Adrenal gland (tissue), 12 donors: ENCODE data around the gene ENPP1. TPM values are rescaled to one million over a fixed set of nuclear protein-coding genes. Genes with fewer than 3 reads are reported as not detected.

Experiments used
- DNase-seq, 7 donors: peaks; one replicate each; pipeline ENCODE4 v3.0.0-alpha.2; 2019 to 2020
- H3K27ac ChIP-seq, 5 donors: fragments of 200-600 bp; sonication (generic) in 4 of 5; 1 replicate in 3 of 5; 2 replicates in 2 of 5; pipeline versions ENCODE4 v1.5.1 to v1.8.0; 2016 to 2020; ENCODE audit warnings: mild to moderate bottlenecking in 1 of 5
- H3K27me3 ChIP-seq: fragments of 200-600 bp; 2 replicates; pipeline ENCODE4 v1.8.0; 2021
- H3K36me3 ChIP-seq, 2 donors: fragments of 200-600 bp; replicated peaks in 1 of 2; 1 replicate in 1 of 2; 2 replicates in 1 of 2; pipeline versions ENCODE4 v1.5.1 to v1.8.0; 2018 to 2022
- H3K4me1 ChIP-seq, 2 donors: fragments of 200-600 bp; replicated peaks in 1 of 2; 1 replicate in 1 of 2; 2 replicates in 1 of 2; pipeline versions ENCODE4 v1.5.1 to v1.8.0; 2018 to 2021
- H3K4me3 ChIP-seq, 4 donors: fragments of 200-600 bp; sonication (generic) in 3 of 4; one replicate each; pipeline ENCODE4 v1.5.1; 2016 to 2018
- H3K9me3 ChIP-seq, 3 donors: fragments of 200-600 bp; sonication (generic) in 1 of 3; replicated peaks in 1 of 3; 1 replicate in 2 of 3; 2 replicates in 1 of 3; pipeline versions ENCODE4 v1.5.1 to v1.8.0; 2016 to 2021
- CTCF ChIP-seq, 6 experiments: fragments of 450-650 bp in 4 of 6; fragments of 200-600 bp in 2 of 6; sonication (generic) in 1 of 6; IDR thresholded peaks; 1 replicate in 5 of 6; 2 replicates in 1 of 6; pipeline versions ENCODE4 v1.5.1 to v1.8.0; 2016 to 2021; ENCODE audit warnings: antibody characterized with exemption in 6 of 6, mild to moderate bottlenecking in 2 of 6, moderate library complexity in 1 of 6
- POLR2A ChIP-seq, 2 donors: fragments of 450-650 bp; IDR thresholded peaks; one replicate each; pipeline ENCODE4 v1.6.1; 2017; ENCODE audit warnings: antibody characterized with exemption in 2 of 2, mild to moderate bottlenecking in 2 of 2, moderate library complexity in 1 of 2
- WGBS, 4 donors: extraction: QIAGEN DNeasy Blood & Tissue Kit in 2 of 4; methylation state at CpG; one replicate each; pipeline versions ENCODE4 v1.1.5 to v1.1.7; 2013 to 2017; 5-methylcytosine and 5-hydroxymethylcytosine counted together
- intact Hi-C, 2 donors: fragments of 100-400 bp; cut with DNase I; formaldehyde crosslinking; loops; one replicate each; pipeline versions ENCODE4 v1.14.1 to v1.15.0; 2022 to 2023
- polyA plus RNA-seq, 3 donors: library from polyadenylated mRNA; stranded (reverse); fragments of 200-250 nt in 2 of 3; fragments of 350-450 nt in 1 of 3; fragmentation: Illumina TruSeq in 1 of 3; extraction: RNeasy Lipid Tissue Mini Kit (QIAGEN cat#74804) in 1 of 3; gene quantifications; one replicate each; pipeline ENCODE4 v1.2.3, GENCODE V29; 2013 to 2014
- total RNA-seq, 9 donors: library from RNA; depleted of rRNA in 4 of 9; stranded (reverse); fragments of >200 nt in 4 of 9; fragments of 120-200 nt in 1 of 9; fragmentation: NEBNext Ultra II Directional in 1 of 9; extraction: Animal tissue kit (Norgen Biotek cat#: 25700) in 1 of 9; gene quantifications; one replicate each; pipeline versions ENCODE4 v1.1.0 to v1.2.4, GENCODE V29; 2013 to 2023
- donor health status: healthy with polysubstance abuse.
- donor health status: Bipolar disorder and iron deficiency.
- donor health status: DM: yes; HTN: yes; CAD: no.
- donor health status: DM: no; HTN: no; CAD: no.
- donor health status: DM: no; HTN: no; CAD: no.
- donor health status: DM: yes; HTN: yes; CAD: no.

The ENPP1 gene
- total and polyA plus RNA-seq, 12 donors, result 2.1 to 44.7 (median 9.5) TPM

DNA sequence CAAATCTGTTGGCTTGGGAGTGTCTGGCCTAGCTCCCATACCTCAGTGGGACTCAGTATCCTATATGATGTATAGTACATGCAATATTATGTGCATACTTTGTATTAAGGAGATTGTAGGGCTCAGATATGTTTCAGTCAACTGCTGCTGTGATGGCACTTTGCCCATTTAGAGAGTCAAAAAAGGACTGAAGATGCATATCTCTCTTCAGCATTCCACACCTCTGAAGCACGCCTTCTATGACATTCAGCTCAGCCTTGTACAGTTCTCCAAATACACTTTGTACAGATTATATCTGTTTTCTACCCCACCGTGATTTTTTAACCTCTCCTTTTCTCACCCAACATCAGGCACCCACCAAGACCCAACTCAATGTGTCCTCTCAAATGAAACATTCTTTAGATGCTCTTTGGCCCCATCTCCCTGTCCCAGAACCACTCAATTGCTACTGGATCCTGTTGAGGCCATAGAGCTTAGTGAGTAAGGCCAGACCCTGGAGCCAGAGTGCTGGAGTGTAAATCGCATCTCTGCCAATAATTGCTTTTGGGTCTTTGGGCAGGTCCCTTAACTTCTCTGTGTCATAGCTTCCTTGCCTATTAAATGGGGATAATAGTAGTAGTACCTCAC lies 15.6 kb downstream of the ENPP1 start:
- no peak overlapping the region for H3K27ac ChIP-seq
- H3K9me3 ChIP-seq, result no peaks in the 10 kb centered on the region
- 82 to 91% (median 87%) methylated on average over 3 of the region's 3 CpGs for WGBS, 4 donors
- no peak for DNase-seq
- H3K4me1 ChIP-seq, result peaks cover 0 to 5% of the 10 kb centered on the region in 2 donors
- TF ChIP-seq POLR2A (IDR thresholded peaks at IDR 0.05) (no peak), CTCF (IDR thresholded peaks at IDR 0.05) (no peak)
- intact Hi-C loops, result no loop called here
- no peak overlapping the region for H3K4me3 ChIP-seq
- no peaks in the 10 kb centered on the region for H3K36me3 ChIP-seq
- H3K27me3 ChIP-seq, result no peaks in the 10 kb centered on the region

DNA sequence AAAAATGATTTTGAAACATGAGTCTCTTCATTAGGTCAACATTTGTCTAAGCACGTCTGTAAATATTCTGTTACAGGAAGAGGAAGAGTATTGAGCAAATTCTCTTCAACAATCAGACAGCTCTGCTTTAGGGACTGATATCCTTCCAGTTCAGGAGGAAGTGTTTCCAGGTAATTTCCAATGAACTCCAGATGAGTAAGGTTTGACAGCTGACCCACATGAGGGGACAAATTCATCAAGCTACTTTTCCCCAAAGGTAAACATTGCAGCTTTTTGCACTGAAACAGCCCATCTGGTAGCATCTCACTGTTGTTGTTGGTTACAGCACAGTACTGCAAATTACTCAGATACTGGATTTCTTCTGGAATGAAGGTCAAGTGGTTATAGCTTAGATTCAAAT lies 18.1 kb downstream of the ENPP1 start:
- WGBS, 4 donors, result 22 to 40% (median 30%) methylated on average over 1 of the region's 1 CpG
- TF ChIP-seq CTCF (IDR thresholded peaks at IDR 0.05) (no peak), POLR2A (IDR thresholded peaks at IDR 0.05) (no peak)
- intact Hi-C loops, result no loop called here

DNA sequence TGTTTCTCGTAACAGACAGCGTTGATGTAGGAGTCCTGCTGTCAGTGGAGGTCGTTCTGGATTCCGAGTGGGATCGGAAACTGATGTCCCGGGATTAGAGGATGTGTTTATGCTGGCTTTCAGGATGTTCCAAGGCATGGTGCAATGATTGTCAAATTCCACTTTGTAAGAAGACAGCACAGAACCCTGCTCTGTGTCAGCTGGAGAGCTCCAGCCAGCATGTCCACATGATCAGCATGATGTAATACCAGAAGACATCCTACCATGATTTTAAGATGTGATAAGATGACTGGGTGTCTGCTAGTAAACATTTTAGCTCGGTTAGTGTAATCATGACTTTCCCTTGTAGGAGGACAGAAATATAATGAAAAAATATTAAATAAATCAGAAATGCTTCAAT lies 20.3 kb downstream of the ENPP1 start:
- no peaks in the 10 kb centered on the region for H3K9me3 ChIP-seq
- peak in 2 of 7 donors; percentile 13 to 63 for DNase-seq
- no peaks in the 10 kb centered on the region for H3K27me3 ChIP-seq
- peaks cover 3 to 14% of the 10 kb centered on the region in 2 donors for H3K4me1 ChIP-seq
- no peak overlapping the region for H3K4me3 ChIP-seq
- TF ChIP-seq POLR2A (IDR thresholded peaks at IDR 0.05) (no peak), CTCF (IDR thresholded peaks at IDR 0.05) (no peak)
- intact Hi-C loops, result no loop called here
- H3K27ac ChIP-seq, result peak overlapping the region in 2 of 5 donors; percentile 45 to 60
- WGBS, 4 donors, result 77 to 87% (median 82%) methylated on average over 7 of the region's 7 CpGs
- H3K36me3 ChIP-seq, result no peaks in the 10 kb centered on the region

More for the DNA sequence above, 18.1 kb downstream of the ENPP1 start:
- no peak overlapping the region for H3K4me3 ChIP-seq
- no peaks in the 10 kb centered on the region for H3K36me3 ChIP-seq
- H3K27ac ChIP-seq, result no peak overlapping the region
- no peaks in the 10 kb centered on the region for H3K27me3 ChIP-seq
- DNase-seq, result no peak
- peaks cover 0 to 5% of the 10 kb centered on the region in 2 donors for H3K4me1 ChIP-seq
- H3K9me3 ChIP-seq, result no peaks in the 10 kb centered on the region

GRCh38 chr6:131828951-131829350 lies 21.1 kb downstream of the ENPP1 start:
- H3K4me1 ChIP-seq, result peaks cover 3 to 14% of the 10 kb centered on the region in 2 donors
- no peaks in the 10 kb centered on the region for H3K9me3 ChIP-seq
- H3K4me3 ChIP-seq, result no peak overlapping the region
- 50 to 57% (median 55%) methylated on average over 2 of the region's 2 CpGs for WGBS, 4 donors
- peak overlapping the region in 1 of 5 donors; percentile 45 for H3K27ac ChIP-seq
- intact Hi-C loops, result no loop called here
- no peaks in the 10 kb centered on the region for H3K27me3 ChIP-seq
- no peak for TF ChIP-seq POLR2A (IDR thresholded peaks at IDR 0.05)
- TF ChIP-seq CTCF (IDR thresholded peaks at IDR 0.05), result no peak
- no peak for DNase-seq
- no peaks in the 10 kb centered on the region for H3K36me3 ChIP-seq
